Mucosa of descending colon (tissue), 3 donors: ENCODE data around the gene ALOX12B. TPM values are rescaled to one million over a fixed set of nuclear protein-coding genes. Genes with fewer than 3 reads are reported as not detected.
"Not testable (repeated sequence)": the region's sequence is repeated elsewhere in the genome, so short reads cannot be mapped to it uniquely, and the experiment has no call there.

Experiments used
- ATAC-seq: fragments of 200-7000 bp; cut with Tn5 transposase; one replicate; pipeline ENCODE4 v1.9.1; 2020; ENCODE audit warnings: mild to moderate bottlenecking, moderate library complexity
- DNase-seq, 3 donors: peaks; one replicate each; pipeline ENCODE4 v3.0.0-alpha.2; 2020
- H3K36me3 ChIP-seq: fragments of 200-600 bp; one replicate; pipeline ENCODE4 v1.8.0; 2021; ENCODE audit warnings: low read depth, mild to moderate bottlenecking
- H3K4me1 ChIP-seq: fragments of 200-600 bp; one replicate; pipeline ENCODE4 v1.8.0; 2021; ENCODE audit warnings: low read depth, mild to moderate bottlenecking
- H3K4me3 ChIP-seq: fragments of 200-600 bp; one replicate; pipeline ENCODE4 v1.8.0; 2021; ENCODE audit warnings: mild to moderate bottlenecking
- H3K9me3 ChIP-seq: fragments of 200-600 bp; one replicate; pipeline ENCODE4 v1.8.0; 2021; ENCODE audit warnings: mild to moderate bottlenecking
- intact Hi-C, 2 donors: fragments of 100-400 bp; cut with DNase I in 1 of 2; cut with micrococcal nuclease in 1 of 2; formaldehyde crosslinking; loops; one replicate each; pipeline versions ENCODE4 v1.11.0 to v1.11.1; 2022; cut with DNase I, micrococcal nuclease
- total RNA-seq, 3 donors: library from RNA; stranded (reverse); fragmentation: NEBNext Ultra II Directional in 2 of 3; extraction: Animal tissue kit (Norgen Biotek cat#: 25700) in 2 of 3; gene quantifications; one replicate each; pipeline versions ENCODE4 v1.2.1 to v1.2.4, GENCODE V29; 2021 to 2023
- TF ChIP-seq, protein P1 (sequence below): fragments of 200-600 bp; IDR thresholded peaks from one replicate; pipeline ENCODE4 v1.8.0; 2022; ENCODE audit warnings: antibody characterized with exemption, mild to moderate bottlenecking
- donor health status: DM: no; HTN: no; CAD: no; lungs with moderate emphysema.
- donor health status: DM: no; HTN: no; CAD: no.
- donor health status: DM: no; HTN: yes; CAD: no.

Gene ALOX12B
- total RNA-seq, 3 donors from 2014 or later: 0.25 to 0.65 (median 0.49) TPM

DNA sequence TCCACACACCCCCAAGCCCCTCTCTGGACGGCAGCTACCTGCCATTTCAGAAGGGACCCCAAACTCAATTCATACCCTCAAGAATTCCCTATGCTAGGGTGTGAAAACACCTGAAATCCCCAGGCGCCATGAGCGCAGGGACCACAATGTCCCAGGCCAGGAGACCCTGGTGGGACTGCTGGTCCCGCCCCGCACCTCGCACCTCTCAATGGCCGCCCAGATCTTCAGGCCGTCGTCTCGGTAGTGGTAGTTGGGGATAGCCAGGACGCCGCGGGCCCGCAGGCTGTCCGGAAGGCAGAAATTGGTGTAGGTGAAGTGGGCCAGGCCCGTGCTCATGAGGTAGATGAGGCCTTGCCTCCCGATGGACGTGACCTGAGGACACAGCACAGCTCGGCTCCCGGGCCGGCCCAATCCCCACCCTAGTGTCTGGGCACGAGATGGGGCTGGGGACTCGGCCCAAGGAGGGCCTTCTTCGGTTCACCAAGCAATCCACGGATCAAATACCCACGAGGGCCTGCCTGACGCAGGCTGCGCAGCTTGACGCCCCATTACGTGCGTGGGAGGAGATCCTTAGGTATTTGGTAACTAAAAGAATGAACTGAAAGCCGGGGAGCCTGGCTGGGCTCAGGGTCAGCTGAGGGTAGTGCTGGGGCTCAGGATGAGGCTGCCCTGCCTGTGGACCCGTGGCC is 21.6 kb upstream of the ALOX12B start:
- Histone ChIP-seq H3K4me3 (no peak overlapping the region), H3K36me3 (no peaks in the 10 kb centered on the region), H3K4me1 (peaks cover 8% of the 10 kb centered on the region), H3K9me3 (no peaks in the 10 kb centered on the region)
- intact Hi-C loops: no loop called here
- TF ChIP-seq, protein P1, sequence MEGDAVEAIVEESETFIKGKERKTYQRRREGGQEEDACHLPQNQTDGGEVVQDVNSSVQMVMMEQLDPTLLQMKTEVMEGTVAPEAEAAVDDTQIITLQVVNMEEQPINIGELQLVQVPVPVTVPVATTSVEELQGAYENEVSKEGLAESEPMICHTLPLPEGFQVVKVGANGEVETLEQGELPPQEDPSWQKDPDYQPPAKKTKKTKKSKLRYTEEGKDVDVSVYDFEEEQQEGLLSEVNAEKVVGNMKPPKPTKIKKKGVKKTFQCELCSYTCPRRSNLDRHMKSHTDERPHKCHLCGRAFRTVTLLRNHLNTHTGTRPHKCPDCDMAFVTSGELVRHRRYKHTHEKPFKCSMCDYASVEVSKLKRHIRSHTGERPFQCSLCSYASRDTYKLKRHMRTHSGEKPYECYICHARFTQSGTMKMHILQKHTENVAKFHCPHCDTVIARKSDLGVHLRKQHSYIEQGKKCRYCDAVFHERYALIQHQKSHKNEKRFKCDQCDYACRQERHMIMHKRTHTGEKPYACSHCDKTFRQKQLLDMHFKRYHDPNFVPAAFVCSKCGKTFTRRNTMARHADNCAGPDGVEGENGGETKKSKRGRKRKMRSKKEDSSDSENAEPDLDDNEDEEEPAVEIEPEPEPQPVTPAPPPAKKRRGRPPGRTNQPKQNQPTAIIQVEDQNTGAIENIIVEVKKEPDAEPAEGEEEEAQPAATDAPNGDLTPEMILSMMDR: no peak
- no peak for DNase-seq
- no peak for ATAC-seq

DNA sequence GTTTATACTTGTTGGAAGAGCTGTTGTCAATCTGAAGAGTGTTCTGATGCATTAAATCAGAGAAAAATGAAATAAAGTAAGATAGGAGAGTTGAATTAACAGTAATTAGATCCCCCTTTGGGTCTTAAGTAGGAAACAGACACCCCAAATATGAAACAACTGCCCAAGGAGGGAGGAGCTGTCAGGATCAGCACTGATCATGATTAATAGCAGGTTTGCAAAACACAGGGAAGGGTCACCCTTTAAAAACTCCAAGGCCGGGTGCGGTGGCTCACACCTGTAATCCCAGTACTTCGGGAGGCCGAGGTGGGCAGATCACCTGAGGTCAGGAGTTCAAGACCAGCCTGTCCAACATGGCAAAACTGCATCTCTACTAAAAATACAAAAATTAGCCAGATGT is 19.5 kb upstream of the ALOX12B start:
- DNase-seq, intact Hi-C loops, H3K4me3 ChIP-seq, H3K36me3 ChIP-seq, H3K9me3 ChIP-seq, ATAC-seq, H3K4me1 ChIP-seq: not testable (repeated sequence)

DNA sequence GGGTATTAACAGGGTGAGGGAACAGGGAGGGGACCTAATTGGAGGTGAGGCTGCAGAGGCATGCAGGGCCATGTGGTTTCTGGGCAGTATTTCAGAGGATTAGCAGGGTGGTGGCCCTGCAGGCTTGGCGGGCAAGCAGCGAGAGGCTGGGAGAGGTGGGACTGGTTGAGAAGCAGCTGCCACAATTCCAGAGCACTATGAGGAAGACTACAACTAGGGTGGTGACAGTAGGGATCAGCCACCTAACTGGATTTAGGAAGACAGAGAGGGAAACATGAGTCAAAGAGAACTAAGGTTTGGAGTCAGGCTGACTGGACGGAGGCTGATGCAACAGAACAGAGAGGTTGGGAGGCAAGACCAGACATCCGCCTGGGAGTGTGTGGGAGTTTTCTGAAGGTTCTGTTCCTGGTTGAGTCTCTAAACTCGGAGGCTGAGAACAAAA is 18.5 kb upstream of the ALOX12B start:
- Histone ChIP-seq H3K4me1 (peaks cover 8% of the 10 kb centered on the region), H3K36me3 (no peaks in the 10 kb centered on the region), H3K4me3 (no peak overlapping the region), H3K9me3 (no peaks in the 10 kb centered on the region)
- intact Hi-C loops: no loop called here
- TF ChIP-seq, protein P1: no peak
- no peak for ATAC-seq
- DNase-seq: no peak

DNA sequence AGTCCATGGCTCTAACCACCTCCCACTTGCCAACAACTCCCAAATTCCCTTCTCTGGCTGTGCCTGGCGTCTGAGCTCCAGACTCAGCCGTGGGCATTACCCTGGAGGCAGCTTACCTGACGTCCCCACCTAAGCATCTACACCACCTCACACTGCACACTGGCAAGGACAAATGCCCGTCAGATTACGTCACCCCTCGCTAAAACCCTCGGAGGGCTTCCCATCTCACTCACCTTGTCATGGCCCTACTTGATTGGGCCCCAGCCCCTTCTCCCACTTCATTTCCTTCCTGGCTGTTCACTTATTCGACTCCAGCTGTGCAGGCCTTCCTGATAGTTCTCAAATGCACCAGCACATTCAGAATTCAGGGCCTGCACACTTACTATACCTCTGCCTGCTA is 17.4 kb upstream of the ALOX12B start:
- intact Hi-C loops: no loop called here
- TF ChIP-seq, protein P1: no peak
- Histone ChIP-seq H3K36me3 (no peaks in the 10 kb centered on the region), H3K4me1 (peaks cover 4% of the 10 kb centered on the region), H3K4me3 (no peak overlapping the region), H3K9me3 (no peaks in the 10 kb centered on the region)
- no peak for ATAC-seq
- DNase-seq: no peak

DNA sequence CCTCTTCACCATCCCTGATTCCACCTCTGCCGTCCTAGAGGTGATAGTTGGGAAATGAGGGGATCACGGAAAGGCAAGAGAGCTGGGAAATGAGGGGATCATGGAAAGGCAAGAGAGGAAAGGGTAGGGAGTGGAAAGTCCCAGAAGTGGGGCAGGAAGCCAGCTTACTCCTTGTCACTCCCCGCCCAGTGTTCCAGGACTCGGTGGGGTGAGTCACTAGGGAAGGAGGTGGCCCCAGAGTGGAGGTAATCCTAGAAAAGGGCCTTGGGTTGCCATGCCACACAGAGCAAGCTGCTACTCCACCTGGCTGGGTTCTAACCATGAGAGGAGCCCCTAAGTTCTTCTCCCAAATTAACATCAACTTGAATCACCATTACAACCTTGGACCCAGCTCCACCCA is 16.0 kb upstream of the ALOX12B start:
- H3K36me3 ChIP-seq: no peaks in the 10 kb centered on the region
- no peaks in the 10 kb centered on the region for H3K4me1 ChIP-seq
- no peak overlapping the region for H3K4me3 ChIP-seq
- intact Hi-C loops: no loop called here
- DNase-seq (no peak), ATAC-seq (peak; percentile 78)
- no peaks in the 10 kb centered on the region for H3K9me3 ChIP-seq
- TF ChIP-seq, protein P1: no peak

DNA sequence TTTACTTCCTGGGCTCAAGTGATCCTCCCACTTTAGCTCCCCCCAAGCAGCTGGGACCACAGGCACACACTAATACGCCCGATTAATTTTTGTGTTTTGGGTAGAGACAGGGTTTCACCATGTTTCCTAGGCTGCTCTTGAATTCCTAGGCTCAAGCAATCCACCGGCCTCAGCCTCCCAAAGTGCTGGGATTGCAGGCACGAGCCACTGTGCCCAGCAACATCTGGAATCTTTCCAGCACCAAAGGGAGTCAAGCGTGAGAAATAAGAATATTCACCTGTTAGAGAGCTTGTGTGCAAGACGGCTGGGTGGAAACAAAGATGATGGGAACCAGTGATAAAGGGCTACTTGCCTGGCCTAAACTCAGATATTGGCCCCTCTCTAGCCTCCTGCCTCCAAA is 14.2 kb upstream of the ALOX12B start:
- TF ChIP-seq, protein P1: no peak
- DNase-seq: no peak
- ATAC-seq: no peak
- Histone ChIP-seq H3K4me1 (no peaks in the 10 kb centered on the region), H3K36me3 (no peaks in the 10 kb centered on the region), H3K9me3 (no peaks in the 10 kb centered on the region), H3K4me3 (no peak overlapping the region)
- intact Hi-C loops: no loop called here
